NCI-H524 treated with DMSO at 0.1 percent for 48 hours (cell line): ENCODE measurements around the gene ACSM2A.
"Not testable (repeated sequence)": the region's sequence is repeated elsewhere in the genome, so short reads cannot be mapped to it uniquely, and the experiment has no call there.

Source experiments
- DNase-seq: peaks from one replicate; lab custom pipeline; 2025; lab: John Stamatoyannopoulos, UW

The ACSM2A gene

DNA sequence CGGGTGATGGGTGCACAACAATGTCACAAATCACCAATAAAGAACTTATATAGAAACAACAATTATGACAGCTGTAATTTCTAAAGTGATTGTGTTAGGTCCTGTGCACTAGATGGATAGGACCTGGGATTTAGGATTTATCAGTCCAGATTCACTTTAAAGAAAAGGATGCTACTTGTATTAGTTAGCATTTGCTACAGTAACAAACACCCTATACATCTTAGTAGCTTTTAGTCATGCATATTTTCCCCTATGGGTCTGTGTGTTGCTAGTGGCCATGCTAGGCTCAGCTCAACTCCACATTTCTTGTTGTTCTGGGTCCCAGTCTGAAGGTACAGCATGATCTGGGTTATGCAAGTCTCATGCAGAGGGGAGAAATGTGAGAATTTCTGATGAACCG, 7.9 kb downstream of the ACSM2A start:
- DNase-seq: not testable (repeated sequence)

DNA sequence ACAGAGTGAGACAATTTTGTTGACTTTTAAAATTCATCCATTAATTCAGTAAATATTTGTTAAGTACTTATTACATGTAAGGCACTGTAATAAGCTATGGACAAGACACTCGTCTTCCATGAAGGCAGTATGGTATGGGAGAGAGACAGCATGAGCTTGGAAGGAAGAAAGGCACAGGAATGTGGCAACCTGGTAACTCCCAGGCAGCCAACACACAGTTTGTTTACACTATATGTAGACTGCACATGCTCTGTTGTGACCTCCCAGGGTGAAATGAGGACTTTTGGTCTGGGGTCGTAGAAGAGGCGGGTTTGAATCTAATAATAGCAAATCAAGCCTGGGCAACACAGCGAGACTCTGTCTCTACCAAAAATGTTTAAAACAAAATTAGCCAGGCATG, 9.0 kb downstream of the ACSM2A start:
- not testable (repeated sequence) for DNase-seq

DNA sequence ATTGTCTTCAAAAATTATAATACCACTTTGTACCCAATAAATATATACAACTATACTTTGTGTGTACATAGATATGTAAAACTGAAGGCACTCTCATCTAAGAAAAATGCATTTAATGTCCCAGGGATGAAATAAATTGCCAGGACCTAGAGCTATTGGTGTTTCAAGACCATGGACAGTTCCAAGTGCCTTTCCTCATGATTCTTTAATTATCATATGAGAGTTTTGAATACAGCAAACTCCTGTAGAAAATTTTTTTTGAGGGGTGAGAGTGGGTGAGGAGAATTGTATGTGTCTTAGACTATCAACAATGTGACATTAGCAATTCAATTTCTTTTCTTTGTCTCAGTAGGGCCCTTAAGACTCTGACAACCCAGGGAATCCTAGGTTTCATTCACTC, 17.6 kb downstream of the ACSM2A start:
- not testable (repeated sequence) for DNase-seq

DNA sequence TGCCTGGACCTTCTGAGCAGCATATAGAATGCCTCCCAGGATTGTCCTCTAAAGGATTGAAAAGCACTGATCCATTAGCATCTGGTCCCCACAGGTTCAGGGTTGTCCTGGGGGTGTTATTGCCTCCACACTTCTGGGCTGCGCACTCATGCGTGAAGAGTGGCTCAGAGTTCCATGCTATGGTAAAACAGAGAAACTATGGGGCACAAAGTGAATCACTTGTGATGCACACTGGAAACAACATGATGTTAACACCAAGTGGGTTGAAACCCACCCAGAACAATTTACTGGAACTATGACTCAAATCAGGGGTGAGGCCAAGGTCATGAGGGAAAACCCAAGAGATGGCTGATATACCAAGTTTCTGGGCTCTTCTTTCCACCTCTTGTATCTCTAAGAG, 18.6 kb downstream of the ACSM2A start:
- DNase-seq: not testable (repeated sequence)

DNA sequence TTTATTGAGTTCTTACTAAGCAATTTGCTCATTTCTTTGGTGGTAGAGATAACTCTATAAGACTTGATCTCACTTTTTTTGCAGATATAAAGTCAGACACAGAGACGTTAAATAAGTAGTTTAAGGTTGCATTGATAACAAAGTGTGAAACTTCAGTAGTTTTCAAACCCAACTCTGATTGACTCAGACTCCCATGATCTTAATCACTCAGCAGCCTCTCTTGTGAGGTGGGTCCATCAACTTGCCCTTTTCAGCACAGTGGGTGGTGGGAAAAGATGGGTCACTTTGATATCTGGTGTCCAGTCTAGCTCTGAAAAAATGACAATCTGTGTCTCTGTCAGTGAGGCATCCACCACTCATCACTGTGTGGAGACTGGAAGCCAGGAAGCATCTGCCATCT, 19.4 kb downstream of the ACSM2A start:
- not testable (repeated sequence) for DNase-seq

DNA sequence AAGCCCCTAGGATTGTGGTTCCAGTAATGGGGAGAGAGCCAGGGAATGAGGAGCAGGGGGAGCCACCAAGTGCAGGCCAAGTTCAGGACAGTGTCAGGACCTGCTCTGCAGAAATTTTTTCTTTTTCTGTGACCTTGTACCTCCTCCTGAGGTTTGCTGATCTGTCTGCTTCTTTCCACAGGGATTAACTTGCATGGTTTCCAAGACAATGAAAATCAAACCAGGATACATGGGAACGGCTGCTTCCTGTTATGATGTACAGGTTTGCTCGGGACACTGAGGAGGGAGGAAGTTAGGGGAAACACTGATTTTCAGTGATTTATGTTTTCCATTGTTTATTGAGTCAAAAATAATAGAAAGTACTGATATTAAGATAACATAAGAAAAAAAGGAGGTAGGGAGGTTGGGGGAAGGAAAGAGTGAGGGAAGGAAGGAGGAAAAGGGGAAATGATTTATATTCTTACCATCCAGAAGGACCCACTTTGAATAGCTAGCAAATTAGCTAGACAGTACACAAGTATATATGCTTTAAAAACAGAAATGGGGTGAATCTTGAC, 25.9 kb downstream of the ACSM2A start:
- not testable (repeated sequence) for DNase-seq

DNA sequence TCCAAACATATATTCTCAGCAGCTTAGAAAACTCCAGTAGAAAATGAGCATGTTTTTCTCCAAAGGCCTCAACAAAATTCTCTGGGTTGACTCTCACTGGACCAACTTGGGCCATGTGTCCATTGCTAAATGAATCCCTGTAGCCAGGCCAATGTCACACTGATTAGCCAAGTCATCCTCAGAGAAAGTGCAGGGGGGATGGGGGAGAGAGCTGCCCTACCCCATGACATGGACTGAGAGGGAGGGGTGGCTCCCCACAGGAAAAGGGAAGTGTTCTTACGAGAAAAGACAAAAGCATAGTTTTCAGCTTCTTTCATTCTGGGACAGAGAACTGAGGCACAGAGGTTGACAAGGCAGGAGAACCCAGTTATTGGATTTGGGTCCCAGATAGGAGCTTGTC, 32.7 kb downstream of the ACSM2A start:
- DNase-seq: not testable (repeated sequence)

DNA sequence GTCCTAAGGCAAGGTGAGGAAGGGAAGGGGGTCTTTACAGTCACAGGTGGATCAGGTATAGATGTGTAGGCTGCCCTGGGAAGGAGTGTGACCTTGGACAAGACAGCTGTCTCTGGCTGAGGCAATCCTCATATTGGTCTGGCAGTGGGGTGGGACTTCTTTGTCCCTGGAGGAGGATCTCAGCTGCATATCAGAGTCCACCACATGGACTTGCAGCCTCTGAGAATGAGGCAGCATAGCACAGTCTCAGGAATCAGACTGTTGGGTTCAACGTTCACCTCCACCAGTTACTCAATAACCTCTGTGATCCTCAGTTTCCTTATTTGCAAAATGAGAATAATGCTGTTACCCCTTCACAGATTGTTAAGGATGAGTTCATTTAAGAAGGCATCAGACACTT, 33.4 kb downstream of the ACSM2A start:
- no peak for DNase-seq

DNA sequence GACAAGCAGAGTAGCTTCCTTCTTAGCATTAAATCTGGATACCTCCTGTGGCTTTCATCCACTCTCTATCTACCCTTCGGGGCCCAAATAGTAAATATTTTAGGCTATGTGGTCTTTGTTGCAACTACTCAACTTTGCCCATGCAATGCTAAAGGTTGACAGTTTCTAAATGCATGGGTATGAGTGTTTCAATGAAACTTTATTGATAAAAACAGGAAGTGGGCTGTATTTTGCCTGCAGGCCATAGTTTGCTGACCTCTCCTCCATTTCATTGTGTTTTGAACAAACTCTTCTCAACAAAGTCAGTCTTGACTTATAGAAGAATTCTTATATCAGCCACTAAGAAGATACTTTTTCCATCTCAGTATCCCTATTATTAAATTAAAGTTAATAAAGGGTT, 34.1 kb downstream of the ACSM2A start:
- no peak for DNase-seq

DNA sequence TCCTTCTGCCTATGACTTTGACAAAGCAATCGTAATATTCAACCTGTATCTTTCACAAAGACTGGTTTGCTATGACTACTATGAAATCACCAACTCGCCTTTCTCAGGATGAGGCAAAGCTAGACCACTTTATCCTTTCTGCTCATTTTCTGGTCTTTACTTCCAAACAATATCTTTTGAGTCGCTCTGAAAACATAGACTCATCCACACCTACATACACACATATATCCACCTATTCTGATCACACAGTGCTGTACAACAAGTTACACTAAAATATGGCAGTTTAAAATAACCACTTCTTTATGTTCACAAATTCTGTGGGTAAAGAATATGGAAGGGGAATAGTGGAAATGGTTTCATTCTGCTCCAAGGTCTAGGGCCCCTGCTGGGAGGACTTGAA, 39.7 kb downstream of the ACSM2A start:
- not testable (repeated sequence) for DNase-seq

DNA sequence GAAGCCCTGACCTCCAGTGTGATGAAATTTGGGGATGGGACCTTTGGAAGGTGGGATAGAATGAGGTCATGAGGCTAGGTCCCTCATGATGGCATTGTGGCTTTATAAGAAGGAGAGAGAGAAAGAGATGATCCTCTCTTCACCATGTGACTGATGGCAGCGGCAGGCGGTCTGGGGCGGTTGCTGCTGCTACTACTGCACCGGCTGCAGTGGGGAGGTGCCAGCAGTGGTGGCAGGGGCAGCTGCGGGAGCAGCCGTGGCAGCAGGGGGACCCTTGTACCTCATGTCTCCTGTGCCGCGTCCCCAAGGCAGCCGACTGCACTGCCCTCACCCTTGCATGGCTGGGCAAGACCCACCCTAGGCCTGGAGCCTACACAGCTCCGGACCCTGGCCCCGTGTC, 40.1 kb downstream of the ACSM2A start:
- DNase-seq: not testable (repeated sequence)

DNA sequence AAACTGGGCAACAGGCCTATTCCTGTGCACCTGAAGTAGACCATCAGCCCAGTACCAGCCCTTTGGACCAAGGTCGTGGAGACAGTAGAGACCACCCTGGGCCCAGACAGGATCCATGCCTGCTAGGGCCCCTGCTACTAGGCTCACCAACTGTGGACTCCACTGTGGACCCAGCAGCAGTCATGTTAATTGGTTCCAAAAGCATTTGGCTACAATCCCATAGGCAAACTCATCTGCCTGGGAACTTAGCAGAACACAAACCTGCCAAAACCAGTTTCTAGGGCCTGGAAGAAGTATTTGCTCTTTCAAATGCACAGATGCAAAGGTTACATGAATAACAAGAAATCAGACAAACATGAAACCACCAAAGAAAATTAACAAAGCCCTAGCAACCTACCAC, 53.1 kb downstream of the ACSM2A start:
- DNase-seq: no peak

DNA sequence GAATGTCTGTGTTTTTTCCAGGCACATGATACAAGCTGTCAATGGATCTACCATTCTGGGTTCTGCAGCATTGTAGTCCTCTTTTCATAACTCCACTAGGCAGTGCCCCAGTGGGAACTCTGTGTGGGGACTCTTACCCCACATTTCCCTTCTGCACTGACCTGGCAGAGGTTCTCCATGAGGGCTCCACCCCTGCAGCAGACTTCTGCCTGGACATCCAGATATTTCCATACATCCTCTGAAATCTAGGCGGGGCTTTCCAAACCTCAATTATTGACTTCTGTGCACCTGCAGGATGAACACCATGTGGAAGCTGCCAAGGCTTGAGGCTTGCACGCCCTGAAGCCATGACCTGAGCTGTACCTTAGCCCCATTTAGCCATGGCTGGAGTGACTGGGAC, 56.0 kb downstream of the ACSM2A start:
- no peak for DNase-seq

DNA sequence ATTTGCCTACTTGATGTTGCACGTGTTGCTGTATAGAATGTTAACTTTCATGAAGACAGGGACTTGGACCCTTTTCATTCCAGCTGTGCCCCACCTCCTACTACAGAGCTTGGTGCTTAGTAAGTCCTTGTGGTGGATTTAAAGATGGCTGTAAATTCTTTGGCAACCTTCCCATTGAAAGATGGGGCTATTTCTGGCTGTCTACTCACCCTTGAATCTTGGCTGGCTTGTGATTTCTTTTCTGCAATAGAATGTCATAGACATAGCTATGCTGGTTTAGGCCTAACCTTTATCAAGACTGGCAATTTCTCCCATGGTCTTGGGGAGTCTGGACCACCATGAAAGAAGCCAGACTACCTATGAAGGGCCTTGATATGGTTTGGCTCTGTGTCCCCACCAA, 59.0 kb downstream of the ACSM2A start:
- no peak for DNase-seq

DNA sequence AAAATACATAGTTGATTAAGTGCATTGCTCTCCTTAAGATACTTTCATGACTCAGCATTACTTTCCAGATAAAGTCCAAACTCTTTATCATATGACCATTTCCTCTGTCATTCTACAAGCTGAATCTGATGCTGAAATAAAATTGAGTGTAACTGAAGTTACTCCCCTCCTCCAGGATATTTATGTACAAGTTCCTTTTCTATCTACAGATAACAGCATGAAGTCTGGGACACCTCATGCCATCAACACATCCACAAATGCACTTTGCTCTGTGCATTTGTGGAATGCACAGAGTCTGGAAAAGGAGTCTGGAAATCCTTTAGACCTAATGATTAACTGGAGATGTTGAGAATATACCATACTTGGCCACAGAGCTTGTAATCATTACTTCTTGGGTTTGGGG, 64.4 kb downstream of the ACSM2A start:
- no peak for DNase-seq

DNA sequence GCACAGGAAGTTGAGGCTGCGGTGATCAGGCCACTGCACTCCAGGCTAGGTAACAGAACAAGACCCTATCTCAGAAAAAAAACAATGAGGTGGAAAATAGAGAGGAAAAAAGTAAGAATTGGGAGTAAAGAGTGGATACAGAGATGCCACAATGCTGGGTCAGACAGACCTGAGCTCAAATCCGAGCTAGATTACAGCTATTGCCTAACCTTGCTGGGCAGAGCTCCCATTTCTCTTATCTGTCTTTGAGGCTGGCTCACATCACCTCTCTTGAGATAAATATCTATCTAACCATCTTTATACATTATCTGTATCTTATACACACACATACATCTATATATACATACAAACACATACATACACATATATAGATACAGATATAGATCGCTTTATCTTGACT, 65.8 kb downstream of the ACSM2A start:
- no peak for DNase-seq

DNA sequence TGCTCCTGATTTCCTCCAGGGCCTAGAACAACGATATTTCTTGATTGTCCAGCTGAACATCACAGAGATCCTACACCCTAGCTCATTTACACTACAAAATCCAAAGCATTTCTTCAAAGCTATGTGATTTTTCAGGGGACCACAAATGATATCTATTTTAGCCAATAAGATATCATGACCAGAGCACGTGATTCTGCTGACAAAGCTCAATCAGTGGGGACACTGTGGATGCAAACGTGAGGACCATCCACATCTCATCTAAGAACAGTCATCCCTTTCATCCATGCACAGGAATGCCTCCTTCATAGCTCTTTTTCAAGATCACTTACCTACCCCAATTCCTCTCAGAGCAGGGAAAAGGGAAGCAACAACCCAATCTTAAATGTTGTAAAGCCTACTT, 67.9 kb downstream of the ACSM2A start:
- DNase-seq: no peak

DNA sequence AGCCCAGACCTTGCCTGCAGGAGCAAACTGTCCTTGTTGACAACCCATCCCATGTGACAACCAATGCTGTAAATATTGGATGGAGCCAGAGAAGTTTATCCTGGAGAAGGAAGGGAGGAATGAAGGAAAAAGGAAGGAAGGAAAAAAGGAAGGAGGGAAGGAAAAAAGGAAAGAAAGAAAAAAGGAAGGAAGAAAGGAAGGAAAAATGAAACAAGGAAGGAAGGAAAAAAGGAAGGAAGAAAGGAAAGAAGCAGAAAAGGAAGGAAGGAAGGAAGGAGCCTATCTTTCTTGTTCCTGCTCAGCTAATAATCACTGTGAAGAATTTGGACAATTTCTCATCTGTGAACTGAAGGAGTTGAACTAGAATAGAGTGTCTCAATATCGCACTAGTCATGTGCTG, 68.8 kb downstream of the ACSM2A start:
- DNase-seq: no peak

DNA sequence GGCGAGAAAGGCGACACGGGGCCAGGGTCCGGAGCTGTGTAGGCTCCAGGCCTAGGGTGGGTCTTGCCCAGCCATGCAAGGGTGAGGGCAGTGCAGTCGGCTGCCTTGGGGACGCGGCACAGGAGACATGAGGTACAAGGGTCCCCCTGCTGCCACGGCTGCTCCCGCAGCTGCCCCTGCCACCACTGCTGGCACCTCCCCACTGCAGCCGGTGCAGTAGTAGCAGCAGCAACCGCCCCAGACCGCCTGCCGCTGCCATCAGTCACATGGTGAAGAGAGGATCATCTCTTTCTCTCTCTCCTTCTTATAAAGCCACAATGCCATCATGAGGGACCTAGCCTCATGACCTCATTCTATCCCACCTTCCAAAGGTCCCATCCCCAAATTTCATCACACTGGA, 80.5 kb downstream of the ACSM2A start:
- DNase-seq: not testable (repeated sequence)

DNA sequence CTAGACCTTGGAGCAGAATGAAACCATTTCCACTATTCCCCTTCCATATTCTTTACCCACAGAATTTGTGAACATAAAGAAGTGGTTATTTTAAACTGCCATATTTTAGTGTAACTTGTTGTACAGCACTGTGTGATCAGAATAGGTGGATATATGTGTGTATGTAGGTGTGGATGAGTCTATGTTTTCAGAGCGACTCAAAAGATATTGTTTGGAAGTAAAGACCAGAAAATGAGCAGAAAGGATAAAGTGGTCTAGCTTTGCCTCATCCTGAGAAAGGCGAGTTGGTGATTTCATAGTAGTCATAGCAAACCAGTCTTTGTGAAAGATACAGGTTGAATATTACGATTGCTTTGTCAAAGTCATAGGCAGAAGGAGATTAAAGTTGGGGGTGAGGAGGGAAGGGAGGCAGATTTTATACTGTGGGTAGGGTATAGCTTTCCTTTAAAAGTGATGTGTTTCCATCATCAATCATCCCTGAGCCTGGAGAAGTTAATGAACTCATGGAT, 81.0 kb downstream of the ACSM2A start:
- not testable (repeated sequence) for DNase-seq

DNA sequence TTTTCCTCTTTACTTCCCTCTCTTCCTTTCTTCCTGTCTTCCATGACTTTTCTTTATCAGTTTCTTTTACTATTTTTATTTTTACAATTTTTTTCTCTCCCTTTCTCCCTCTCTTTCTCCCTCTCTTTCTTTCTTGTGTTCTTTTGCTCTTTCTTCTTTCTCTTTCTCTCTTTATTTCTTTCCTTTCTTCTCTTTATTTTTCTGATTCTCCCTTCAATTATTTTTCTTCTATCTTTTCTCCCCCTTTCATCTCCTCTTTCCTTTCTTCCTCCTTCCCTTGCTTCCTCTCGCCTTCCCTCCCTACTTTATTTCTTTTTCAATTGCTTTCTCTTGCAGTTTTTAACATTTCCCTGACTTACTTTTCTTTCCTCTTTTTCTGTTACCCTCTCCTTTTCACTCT, 85.3 kb downstream of the ACSM2A start:
- not testable (repeated sequence) for DNase-seq
